Muscle layer of duodenum (tissue), 2 donors: ENCODE data around the gene ELF2.
"Not testable (repeated sequence)": the region's sequence is repeated elsewhere in the genome, so short reads cannot be mapped to it uniquely, and the experiment has no call there.

Experiments
- H3K27ac ChIP-seq: one replicate; pipeline ENCODE4 v1.7.0; 2013; ENCODE audit warnings: mild to moderate bottlenecking, low read length
- H3K27me3 ChIP-seq: one replicate; pipeline ENCODE4 v1.7.0; 2013; ENCODE audit warnings: low read depth, mild to moderate bottlenecking, control low read depth, low read length
- H3K36me3 ChIP-seq, 2 donors: one replicate each; pipeline ENCODE4 v1.7.0; 2013; ENCODE audit warnings: low read length in 2 of 2, control low read depth in 1 of 2, mild to moderate bottlenecking in 1 of 2; ENCODE audit not compliant: insufficient read depth in 2 of 2, control insufficient read depth in 1 of 2
- H3K4me1 ChIP-seq, 2 donors: one replicate each; pipeline ENCODE4 v1.7.0; 2013; ENCODE audit warnings: low read length in 2 of 2, mild to moderate bottlenecking in 2 of 2, control low read depth in 1 of 2, moderate library complexity in 1 of 2; ENCODE audit not compliant: insufficient read depth in 2 of 2, control insufficient read depth in 1 of 2
- H3K4me3 ChIP-seq, 2 donors: one replicate each; pipeline ENCODE4 v1.7.0; 2013; ENCODE audit warnings: low read length in 2 of 2, low read depth in 1 of 2, mild to moderate bottlenecking in 1 of 2
- H3K9me3 ChIP-seq, 2 donors: one replicate each; pipeline ENCODE4 v1.7.0; 2013; ENCODE audit warnings: low read length in 2 of 2, control low read depth in 1 of 2, mild to moderate bottlenecking in 1 of 2; ENCODE audit not compliant: control insufficient read depth in 1 of 2
- donor health status: healthy.

ELF2 gene

DNA sequence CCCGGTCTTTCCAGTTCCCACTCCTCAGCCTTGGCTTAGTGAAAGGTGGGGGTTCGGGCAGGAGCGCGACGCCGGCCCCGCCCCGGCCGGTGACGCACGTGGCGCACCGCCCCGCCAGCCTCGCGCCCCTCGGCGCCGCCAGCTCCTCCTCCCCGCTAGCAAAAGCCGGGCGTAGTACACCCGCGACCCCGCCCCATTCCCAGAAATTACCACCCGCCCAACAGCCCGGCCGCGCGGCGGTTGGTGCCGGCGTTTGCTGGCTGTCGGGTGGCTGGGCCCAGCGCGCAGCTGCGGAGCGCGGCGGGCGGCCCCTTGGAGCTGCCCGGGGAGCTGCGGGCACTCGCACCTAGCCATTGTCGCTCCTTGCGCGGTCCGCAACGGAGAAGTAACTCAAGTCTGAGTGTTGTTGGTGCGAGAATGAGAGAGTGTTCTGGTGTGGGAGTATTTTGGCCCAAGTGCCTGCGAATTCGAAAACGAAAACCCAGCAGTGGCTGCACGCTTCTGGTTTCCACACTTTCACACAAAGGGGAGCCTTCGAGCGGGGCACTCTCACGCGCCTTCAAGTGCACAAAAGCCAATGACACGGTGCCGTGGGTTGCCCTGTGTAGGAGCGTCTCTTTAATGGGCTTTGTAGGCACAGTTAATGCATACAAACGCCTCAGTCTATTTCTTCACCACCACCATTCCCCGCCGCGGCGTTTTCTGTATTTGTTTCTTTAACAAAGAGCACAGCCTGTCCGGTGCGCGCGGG lies 1.0 kb upstream of the ELF2 start:
- Histone ChIP-seq H3K9me3 (no peaks in the 10 kb centered on the region), H3K4me1 (peaks cover 0 to 3% of the 10 kb centered on the region in 2 donors), H3K27ac (peak overlapping the region; percentile 93), H3K27me3 (no peaks in the 10 kb centered on the region), H3K4me3 (peak overlapping the region; percentile 83 to 95), H3K36me3 (peaks cover 0 to 5% of the 10 kb centered on the region in 2 donors)

DNA sequence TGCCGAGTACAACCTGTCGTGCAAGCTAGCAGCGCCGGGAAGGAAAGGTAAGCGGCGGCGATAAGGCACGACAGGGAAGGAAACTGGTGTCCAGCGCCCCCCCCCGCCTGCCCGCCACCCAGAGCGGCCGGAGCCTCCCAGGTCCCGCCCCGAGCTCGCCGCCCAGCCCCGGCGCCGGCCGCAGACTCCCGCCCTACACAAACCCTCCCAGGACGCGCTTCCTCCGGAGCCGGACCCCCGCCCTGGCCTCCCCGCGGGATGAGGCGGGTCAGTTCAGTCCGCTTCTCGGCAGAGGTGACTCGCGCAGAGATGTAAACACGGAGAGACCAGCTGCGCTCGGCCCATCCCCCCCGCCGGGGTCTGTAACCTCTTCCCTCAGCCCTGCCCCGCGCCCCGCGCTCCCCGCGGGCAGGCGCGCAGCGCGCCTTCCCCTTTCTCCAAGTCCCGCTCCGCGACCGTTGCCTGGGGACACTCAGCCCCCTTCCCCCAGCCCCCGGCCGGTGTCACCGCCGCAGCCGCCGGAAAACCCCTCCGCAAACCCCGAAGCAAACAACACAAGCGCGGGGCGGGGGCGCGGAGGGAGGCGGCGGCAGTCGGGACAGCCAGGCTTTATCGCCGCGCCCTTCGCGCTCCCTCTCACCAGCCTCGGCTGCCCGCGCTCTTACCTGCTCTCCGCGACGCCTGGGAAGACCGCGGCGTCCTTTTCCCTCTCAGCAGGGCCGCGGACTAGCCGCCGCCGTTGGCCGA lies 543 bp downstream of the ELF2 start:
- Histone ChIP-seq H3K27me3 (no peaks in the 10 kb centered on the region), H3K4me3 (peak overlapping the region; percentile 95 to 97), H3K36me3 (peaks cover 0 to 5% of the 10 kb centered on the region in 2 donors), H3K27ac (peak overlapping the region; percentile 91), H3K9me3 (no peaks in the 10 kb centered on the region), H3K4me1 (peaks cover 3 to 8% of the 10 kb centered on the region in 2 donors)

DNA sequence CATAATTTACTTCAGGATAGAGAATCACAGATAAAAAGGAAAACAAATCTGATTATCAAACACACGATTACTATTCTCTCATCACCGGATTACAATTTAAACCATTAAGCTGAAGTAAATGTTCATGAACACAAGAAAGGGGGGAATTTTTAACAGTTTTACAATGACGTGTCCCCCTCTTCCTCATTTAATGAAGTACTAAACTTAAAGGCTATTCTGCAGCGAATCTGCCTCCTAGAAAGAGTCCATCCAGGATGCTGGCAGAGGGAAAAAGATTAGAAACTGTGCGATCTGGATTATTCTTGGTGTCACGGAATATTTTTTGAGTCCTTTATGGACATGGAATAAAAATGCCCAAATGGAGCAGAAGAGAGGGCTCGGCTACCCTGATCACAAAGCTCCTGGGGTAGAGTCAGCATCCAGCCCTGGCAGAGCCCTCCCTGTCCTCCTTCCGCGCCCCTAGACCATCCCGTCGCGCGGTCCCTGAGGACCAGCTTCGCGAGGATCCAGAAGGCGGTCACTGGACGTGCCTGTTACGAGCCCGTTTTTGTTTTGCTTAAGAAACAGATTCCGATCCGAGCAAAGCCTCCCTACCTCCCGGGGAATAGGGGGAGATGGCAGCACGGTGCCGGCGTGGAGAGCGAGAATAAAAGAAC lies 1.2 kb downstream of the ELF2 start:
- Histone ChIP-seq H3K4me3 (peak overlapping the region; percentile 95 to 97), H3K27ac (peak overlapping the region; percentile 91), H3K27me3 (no peaks in the 10 kb centered on the region), H3K9me3 (no peaks in the 10 kb centered on the region), H3K36me3 (peaks cover 0 to 5% of the 10 kb centered on the region in 2 donors), H3K4me1 (peaks cover 3 to 11% of the 10 kb centered on the region in 2 donors)

DNA sequence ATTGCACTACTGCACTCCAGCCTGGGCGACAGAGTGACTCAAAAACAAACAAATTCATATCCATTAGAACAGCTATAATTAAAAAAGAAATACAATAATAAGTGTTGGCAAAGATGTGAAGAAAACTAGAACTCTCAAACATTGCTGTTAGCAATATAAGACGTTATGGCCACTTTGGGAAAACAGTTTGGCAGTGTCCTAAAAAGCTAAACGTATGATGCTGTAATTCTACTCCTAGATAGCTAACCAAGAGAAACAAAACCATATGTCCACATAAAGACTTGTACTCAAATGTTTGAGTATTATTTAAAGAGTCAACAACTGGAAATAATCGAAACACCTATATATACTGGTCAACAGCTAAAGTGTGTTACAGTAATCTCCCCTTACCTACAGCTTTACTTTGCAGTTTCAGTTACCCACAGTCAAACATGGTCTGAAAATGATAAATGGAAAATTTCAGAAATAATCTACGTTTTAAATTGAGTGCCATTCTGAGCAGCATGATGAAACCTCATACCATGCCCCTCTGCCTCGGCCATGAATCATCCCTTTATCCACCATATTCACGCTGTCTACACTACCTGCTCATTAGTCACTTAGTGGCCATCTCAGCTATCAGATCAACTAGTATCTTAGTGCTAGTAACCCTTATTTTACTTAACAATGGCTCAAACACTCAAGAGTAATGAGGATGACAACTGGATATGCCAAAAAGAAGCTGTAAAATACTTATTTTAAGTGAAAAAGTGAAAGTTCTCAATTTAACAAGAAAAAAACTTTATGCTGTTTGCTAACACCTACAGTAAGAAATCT lies 4.9 kb downstream of the ELF2 start:
- Histone ChIP-seq H3K27me3 (no peaks in the 10 kb centered on the region), H3K9me3 (no peaks in the 10 kb centered on the region), H3K4me3 (no peak overlapping the region), H3K36me3 (peaks cover 0 to 5% of the 10 kb centered on the region in 2 donors), H3K27ac (no peak overlapping the region), H3K4me1 (peaks cover 0 to 20% of the 10 kb centered on the region in 2 donors)

DNA sequence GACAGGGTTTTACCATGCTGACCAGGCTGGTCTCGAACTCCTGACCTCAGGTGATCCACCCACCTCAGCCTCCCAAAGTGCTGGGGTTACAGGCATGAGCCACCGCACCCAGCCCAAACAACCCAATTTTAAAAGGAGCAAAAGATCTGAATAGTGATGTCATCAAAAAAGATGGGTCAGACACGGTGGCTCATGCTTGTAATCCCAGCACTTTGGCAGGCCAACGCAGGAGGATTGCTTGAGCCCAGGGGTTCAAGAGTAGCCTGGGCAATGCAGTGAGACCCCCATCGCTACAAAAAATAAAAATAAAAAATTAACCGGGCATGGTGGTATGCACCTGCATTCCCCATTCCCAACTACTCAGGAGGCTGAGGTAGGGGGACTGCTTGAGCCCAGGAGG lies 6.1 kb downstream of the ELF2 start:
- Histone ChIP-seq H3K4me3 (no peak overlapping the region), H3K9me3 (no peaks in the 10 kb centered on the region), H3K4me1 (peaks cover 0 to 23% of the 10 kb centered on the region in 2 donors), H3K27me3 (no peaks in the 10 kb centered on the region), H3K27ac (no peak overlapping the region), H3K36me3 (no peaks in the 10 kb centered on the region)

DNA sequence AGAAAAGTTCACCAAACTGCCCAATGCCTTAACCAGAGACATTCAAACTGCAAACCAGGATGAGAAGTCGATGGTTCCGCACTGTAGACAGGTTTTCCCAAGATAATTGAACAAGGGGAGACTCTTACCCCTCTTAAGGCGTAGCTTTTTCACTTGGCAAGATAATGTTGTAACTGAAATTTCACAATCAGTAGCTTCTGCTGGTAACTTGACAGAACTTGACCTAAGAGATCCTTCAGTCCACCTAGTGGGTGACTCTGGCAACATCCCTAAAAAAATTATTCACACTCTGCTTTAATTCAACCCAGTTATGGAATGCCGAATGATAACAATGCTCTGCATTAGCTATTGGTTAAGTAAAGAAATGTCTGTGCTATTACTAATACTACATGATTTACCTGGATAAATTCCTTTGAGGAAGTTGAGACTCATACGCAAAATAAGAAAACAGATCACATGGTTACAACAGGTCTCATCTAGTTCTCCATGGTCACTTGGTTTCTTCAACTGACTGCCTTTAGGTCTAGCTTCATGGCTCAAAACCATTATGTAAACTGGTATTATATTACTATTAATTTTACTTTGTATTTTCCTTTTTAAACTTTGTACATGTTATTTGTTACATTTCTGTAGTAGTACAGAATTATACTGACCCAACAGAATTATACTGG lies 9.1 kb downstream of the ELF2 start:
- no peaks in the 10 kb centered on the region for H3K36me3 ChIP-seq
- no peaks in the 10 kb centered on the region for H3K9me3 ChIP-seq
- H3K4me3 ChIP-seq = no peak overlapping the region
- H3K4me1 ChIP-seq = peaks cover 5 to 33% of the 10 kb centered on the region in 2 donors
- no peaks in the 10 kb centered on the region for H3K27me3 ChIP-seq
- no peak overlapping the region for H3K27ac ChIP-seq

DNA sequence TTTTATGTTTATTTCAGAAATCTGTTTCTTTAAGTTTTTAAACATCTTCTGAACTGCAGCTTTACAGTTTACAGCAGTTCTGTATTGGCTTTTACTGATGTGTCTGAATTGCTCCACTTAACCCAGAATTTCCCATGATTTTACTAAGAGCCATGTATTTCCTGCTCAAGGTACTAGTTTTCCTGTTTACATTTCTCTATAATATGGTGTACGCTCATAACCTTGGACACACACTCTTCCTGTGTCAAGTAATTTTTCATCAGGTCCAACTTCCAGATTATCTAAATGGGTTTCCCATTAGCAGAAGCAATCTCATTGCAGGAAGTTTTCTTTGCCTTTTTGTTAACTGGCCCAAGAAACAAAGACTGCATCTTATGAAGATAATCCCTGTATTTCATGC lies 12.3 kb downstream of the ELF2 start:
- no peaks in the 10 kb centered on the region for H3K27me3 ChIP-seq
- H3K27ac ChIP-seq = no peak overlapping the region
- H3K4me1 ChIP-seq = peaks cover 5 to 23% of the 10 kb centered on the region in 2 donors
- no peaks in the 10 kb centered on the region for H3K36me3 ChIP-seq
- no peaks in the 10 kb centered on the region for H3K9me3 ChIP-seq
- no peak overlapping the region for H3K4me3 ChIP-seq

DNA sequence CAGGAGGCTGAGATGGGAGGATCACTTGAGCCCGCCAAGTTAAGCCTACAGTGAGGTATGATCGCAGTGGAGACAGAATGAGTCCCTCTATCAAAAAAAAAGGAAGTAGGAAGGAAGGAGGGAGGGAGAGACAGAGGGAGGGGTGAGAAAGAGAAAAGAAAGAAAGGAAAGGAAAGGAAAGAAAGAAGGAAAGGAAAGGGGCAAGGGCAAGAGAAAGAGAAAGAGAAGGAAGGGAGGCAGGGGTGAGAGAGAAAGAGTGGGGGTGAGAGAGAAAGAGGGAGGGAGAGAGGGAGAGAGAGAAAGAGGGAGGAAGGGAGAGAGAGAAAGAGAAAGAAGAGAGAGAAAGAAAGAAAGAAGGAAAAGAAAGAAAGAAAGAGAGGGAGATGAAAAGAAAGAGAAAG lies 13.2 kb downstream of the ELF2 start:
- Histone ChIP-seq H3K27ac (no peak overlapping the region), H3K4me3 (no peak overlapping the region), H3K36me3 (no peaks in the 10 kb centered on the region), H3K9me3 (no peaks in the 10 kb centered on the region), H3K4me1 (peaks cover 5 to 23% of the 10 kb centered on the region in 2 donors), H3K27me3 (no peaks in the 10 kb centered on the region)

DNA sequence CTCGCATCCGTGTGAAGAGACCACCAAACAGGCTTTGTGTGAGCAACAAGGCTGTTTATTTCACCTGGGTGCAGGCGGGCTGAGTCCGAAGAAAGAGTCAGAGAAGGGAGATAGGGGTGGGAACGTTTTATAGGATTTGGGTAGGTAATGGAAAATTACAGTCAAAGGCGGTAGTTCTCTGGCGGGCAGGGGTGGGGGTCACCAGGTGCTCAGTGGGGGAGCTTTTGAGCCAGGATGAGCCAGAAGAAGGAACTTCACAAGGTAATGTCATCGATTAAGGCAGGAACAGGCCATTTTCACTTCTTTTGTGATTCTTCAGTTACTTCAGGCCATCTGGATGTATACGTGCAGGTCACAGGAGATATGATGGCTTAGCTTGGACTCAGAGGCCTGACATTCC lies 19.0 kb downstream of the ELF2 start:
- H3K36me3 ChIP-seq, H3K27me3 ChIP-seq, H3K9me3 ChIP-seq, H3K27ac ChIP-seq, H3K4me3 ChIP-seq, H3K4me1 ChIP-seq: not testable (repeated sequence)

DNA sequence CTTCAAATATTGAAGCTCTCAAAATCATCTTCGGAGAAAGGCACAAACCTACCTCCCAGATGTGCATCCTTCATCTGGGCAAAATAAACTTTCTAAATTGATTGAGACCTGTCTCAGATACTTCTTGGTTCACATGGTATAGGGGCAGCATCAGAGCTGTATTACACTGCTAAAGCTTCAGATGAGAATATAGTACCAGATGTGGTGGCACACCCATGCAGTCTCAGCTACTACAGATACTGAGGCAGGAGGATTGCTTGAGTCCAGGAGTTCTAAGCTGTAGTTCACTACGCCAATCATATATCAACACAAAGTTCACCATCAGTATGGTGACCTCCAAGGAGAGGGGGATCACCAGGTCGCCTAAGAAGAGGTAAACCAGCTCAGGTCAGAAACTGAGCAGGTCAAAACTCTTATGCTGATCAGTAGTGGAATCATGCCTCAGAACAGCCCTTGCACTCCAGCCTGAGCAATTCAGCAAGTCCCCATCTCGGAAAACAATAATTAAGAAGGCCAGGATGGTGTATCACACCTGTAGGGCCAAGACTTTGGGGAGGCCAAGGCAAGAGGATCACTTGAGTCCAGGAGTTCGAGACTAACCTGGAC lies 22.0 kb downstream of the ELF2 start:
- Histone ChIP-seq H3K27me3 (no peaks in the 10 kb centered on the region), H3K4me1 (no peaks in the 10 kb centered on the region), H3K27ac (no peak overlapping the region), H3K36me3 (no peaks in the 10 kb centered on the region), H3K4me3 (no peak overlapping the region), H3K9me3 (no peaks in the 10 kb centered on the region)
